HG03378 (cell line): ENCODE data around the gene BPIFB4.
"Not testable (repeated sequence)": the region's sequence is repeated elsewhere in the genome, so short reads cannot be mapped to it uniquely, and the experiment has no call there.

ENCODE experiments used
- ATAC-seq: cut with Tn5 transposase; IDR thresholded peaks from one replicate; pipeline ENCODE4 v1.9.1; 2021; ENCODE audit warnings: mild to moderate bottlenecking, moderate library complexity; ENCODE audit not compliant: unreplicated experiment

The BPIFB4 gene

DNA sequence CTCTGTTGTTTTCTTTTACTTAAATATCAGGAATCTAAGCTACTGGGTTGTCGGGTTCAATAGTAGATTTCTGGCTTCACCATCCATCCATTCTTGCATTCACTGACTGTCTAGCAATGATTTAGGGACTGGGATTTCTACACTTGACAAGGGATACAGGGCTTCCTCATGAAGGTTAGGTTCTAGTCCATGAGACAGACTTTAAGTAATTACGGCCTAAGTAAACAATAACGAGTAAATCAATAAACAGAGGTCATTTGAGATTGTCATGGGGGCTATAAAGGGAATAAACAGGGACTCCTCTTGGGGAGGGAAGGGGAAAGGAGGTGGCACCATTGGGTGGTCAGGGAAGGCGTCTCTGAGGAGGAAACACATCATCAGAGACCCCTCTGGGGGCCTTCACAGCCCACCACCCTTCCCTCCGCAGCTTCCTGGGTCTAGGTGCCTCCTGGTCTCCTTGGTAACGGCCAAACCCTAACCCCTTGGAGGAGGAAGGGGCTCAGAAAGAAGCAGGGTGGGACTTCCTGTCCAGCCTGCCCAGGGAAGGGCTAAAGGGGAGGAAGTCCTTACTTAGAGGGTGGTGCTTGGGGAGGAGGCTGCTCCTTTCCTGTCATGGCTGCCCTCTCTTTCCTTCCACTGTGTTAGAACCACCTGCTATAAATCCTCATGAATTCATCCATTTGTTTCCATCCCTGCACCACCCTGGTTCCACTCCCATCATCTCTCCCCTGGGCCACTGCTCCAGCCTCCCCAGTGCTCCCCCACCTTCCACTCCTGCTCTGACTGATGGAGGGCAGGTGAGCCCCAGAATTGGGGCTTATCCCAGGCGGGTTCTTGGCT is 33.3 kb downstream of the BPIFB4 start:
- ATAC-seq: no peak

DNA sequence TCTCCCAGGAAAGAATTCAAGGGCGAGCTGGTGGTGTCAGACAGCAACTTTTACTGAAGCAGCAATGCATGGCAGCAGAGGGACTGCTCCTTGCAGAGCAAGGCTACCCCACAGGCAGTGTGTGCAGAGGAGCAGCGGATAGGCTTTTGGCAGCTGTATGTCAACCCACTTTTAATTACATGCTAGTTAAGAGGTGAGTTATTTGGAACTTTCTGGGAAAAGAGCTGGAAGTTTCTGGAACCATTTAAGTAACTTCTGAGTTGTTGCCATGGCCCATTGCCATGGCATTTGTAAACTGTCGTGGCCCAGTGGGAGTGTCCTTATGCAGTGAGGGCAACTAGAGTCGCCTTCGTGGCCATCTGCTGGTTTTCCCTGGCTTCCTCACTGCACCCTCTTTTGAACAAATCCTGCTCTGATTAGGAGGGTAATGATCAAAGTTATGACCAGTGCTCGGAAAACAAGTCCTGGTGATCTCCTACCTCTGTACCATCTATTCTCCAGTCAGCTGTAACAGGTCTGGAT is 34.0 kb downstream of the BPIFB4 start:
- ATAC-seq: no peak

DNA sequence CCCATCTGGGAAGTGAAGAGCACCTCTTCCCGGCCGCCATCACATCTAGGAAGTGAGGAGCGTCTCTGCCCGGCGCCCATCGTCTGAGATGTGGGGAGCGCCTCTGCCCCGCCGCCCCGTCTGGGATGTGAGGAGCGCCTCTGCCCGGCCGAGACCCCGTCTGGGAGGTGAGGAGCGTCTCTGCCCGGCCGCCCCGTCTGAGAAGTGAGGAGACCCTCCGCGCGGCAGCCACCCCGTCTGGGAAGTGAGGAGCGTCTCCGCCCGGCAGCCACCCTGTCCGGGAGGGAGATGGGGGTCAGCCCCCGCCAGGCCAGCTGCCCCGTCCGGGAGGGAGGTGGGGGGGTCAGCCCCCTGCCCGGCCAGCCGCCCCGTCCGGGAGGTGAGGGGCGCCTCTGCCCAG is 36.1 kb downstream of the BPIFB4 start:
- ATAC-seq: not testable (repeated sequence)

DNA sequence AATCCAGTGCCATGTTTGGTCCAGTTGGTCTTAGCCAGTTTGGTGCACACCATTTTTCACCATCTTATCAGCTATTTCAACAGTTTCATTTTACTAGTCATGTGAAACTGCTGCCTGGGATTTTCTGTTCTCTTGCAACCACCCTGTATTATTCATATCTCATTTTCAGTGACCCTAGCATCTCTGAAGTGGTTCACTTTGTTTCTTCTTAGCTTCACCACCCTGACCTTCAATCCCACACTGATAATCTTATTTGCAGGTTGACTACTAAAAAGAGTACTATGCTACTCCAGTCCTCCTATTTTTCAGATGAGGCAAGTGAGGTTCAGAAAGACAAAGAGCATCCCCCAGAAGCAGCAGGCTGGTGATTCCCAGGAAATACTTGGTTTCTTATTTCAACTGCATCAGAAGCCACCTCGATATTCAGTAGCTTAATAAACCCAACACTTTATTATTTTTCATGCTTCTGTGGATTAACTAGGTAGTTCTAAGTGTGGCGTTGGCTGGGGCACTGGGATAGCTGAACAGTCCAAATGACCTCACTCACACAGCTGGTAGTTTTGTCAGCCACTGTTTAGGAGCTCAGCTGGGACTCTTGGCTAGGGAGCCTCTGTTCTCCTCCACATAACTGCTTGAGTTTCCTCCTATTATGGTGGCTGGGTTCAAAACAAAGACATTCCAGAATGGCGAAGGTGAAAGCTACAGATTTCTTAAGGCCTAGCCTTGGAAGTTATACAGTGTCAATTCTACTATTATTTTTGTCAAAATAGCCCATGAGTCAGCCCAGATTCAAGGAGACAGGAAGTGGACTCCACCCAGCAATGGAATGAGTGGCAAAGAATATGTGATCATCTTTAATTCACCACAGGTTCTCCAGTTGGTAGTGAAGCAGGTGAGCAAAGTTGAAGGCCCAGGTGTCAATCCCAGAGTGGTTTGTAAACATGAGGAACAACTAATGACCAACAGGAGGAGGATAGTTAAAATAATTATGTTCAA is 40.6 kb downstream of the BPIFB4 start:
- peak; percentile 40 for ATAC-seq

DNA sequence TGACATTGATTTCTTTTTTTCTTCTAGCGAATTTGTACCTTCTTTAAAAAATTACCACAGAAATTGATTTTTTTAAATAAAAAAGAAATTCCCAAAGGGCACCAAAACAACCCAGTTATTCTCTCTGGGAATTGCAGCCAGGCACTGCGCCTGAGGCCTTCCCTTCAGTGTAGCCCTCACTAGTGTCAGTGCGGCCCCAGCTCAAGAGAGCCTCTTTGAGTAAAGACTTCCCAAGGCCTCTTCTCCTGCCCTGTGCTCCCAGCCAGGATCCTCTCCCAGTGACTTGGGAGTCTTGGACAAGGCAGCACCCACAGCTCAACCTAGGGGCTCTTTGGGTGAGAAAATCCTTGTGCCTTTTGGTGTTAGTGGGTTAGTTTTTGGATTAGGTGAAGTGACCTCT is 41.5 kb downstream of the BPIFB4 start:
- ATAC-seq: no peak

DNA sequence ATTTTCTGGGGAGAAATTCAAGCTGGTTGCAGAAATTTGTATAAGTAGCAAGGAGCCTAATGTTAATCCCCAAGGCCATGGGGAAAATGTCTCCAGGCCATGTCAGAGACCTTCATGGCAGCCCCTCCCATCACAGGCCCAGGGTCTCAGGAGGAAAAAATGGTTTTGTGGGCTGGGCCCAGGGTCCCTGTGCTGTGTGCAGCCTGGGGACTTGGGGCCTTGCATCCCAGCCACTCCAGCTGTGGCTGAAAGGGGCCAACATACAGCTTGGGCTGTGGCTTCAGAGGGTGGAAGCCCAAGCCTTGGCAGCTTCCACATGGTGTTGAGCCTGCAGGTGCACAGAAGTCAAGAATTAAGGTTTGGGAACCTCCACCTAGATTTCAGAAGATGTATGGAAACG is 42.9 kb downstream of the BPIFB4 start:
- not testable (repeated sequence) for ATAC-seq

DNA sequence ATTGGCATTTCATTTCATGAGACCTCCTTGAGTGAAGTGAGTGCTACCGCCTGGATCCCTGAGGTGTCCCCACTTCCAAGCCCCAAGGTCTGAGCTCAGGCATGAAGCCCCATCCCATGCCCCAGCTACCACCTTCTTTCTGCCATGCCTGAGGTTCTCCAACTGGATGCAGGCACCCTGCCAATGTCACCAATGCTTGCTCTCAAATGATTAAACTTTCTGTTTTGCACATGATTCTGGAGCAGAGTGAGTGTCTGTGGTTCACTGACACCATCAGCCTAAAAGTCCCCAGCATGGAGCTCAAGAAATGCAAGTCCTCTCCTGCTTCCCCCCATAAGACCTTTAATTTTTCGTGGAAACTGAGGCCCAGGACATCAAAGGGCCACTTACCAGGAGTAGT is 44.8 kb downstream of the BPIFB4 start:
- no peak for ATAC-seq

DNA sequence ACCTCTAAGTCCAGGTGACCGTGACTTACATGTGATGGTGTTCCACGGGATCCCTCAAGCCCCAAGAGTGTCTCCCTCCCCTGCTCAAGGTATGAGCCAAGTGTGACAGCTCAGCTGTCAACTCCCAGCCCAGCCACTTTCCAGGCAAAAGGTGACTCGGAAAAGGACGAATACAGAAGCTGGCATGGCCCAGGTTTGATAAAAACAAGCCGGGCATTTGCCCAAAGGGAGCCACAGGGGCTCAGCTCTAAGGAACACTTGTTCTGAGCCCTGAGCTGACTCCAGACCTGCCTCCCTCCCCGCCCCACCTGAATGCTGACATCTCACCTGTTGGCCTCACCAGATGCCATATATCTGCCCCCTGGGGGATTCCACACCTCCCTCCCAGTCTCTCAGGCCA is 45.6 kb downstream of the BPIFB4 start:
- ATAC-seq: no peak

DNA sequence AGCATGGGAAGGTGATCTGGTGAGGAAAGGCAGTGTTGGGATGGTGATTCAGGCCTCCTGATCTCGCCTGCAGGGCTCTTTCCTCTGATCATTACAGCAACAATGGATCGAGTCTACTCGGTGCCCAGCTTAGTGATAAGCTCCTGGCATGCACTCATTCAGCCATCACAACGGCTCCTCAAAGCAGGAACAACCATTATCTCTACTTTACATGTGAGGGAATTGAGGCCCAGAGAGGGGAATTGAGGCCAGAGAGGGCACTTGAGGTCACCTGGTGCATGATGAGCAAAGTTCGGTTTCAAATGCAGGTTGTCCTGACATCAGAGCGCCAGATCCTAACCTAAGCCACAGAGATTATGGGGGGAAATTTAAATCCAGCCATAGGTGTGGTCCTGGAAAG is 46.5 kb downstream of the BPIFB4 start:
- ATAC-seq: no peak

DNA sequence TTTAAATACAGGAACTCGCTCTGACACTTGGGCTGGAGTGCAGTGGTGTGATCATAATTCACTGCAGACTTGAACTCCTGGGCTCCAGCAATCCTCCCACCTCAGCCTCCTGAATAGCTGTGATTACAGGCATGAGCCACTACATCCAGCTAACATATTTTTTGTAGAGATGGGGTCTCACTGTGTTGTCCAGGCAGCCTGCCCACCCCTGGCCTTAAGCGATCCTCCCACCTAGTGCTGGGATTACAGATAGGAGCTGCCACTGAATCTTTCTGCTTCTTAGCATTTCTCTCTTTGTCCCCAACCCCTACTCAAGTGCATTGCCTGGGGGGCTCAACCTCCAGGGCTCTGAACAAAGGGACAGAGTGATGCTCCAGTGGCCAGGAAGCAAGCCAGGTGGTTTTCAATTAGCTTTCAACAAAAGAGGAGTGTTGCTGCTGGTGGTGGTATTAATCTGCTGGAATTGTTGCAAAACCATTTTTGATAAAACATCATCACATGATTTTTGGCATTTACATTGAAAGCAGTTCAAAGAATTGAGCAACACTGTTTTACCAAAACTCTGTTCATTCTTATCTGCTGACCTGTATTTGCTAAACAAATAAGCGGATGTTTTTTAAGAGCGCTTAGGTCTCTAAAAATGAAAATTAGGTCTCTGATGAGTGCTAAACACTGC is 48.1 kb downstream of the BPIFB4 start:
- ATAC-seq: no peak

DNA sequence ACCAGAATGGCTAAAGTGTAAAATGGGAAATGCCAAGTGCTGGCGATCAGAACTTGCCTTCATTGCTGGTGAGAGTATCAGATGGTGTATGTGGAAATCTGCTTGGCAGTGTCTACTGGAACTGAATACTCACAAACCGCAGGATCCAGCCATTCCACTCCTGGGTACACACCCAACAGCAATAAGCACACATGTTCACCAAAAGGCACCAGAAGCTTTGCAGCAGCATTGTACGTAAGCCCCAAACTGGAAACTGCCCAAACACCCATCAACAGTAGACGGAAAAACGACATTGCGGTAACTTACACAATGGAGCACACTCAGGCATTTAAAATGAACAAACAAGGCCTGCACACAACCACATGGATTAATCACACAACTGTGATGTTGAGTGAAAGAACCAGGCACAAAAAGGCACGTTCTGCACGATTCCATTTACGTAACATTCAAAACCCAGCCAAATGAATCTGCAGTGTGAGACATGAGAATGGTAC is 51.2 kb downstream of the BPIFB4 start:
- ATAC-seq: no peak

DNA sequence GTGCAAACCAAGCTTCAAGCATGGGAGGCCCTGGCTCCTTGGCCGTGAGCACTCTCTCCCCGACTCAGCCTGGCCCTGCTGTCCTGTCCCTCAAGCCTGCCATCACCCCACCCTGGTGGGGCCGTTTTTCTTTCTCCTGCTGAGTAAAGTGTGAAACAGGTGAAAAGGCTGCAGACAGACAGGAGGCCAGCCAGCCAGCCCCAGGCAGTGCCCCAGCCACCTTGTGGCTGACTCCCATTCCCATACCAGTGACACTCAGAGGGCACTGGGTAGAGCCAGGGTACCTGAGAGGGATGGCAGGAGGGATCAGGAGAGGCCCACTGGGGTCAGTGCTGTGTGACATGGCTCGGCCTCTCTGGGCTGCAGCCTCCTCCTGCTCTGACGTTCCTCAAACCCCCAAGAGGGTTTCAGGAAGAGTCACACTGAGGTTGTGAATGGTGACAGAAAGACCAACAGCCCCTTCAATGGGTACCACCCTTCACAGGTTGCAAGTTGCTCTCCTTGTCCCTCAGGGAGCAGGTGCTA is 52.6 kb downstream of the BPIFB4 start:
- no peak for ATAC-seq

DNA sequence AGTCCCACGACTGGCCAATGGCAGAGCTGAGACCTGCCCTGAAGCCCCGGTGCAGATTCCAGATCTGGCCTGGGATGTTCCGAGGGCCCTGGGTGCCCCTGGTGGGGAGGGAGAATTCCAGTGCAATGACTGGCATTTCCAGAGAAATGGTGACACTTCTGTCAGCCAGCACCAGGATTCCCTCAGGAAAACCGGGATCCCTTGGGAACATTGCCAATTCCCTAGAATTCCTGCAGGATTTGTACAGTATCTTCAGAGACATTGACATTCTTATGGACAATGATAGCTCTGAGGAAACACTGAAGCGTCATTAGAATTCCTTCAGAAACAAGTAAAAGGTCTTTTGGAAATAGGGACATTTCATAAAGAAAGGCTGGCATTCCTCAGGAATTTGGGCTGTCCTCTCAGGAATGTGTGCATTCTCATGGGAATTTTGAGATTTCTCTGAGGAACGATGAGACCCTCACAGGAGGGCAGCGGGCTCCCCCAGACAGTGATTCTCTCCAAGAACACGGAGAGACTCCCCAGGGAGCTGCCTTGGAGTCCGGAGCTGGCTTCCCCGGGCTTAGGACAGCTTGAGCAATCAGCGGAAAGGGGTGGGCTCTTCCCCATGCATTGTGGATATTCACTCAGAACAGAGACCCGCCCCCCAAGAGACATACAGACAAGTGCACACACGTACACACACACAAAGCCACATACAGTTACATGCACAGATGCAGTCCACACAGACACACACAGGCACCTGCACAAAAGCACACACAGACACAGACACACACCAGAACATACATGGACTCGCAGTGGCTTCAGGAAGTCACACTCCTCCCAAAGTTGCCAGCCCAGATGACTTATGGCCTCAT is 53.3 kb downstream of the BPIFB4 start:
- no peak for ATAC-seq

DNA sequence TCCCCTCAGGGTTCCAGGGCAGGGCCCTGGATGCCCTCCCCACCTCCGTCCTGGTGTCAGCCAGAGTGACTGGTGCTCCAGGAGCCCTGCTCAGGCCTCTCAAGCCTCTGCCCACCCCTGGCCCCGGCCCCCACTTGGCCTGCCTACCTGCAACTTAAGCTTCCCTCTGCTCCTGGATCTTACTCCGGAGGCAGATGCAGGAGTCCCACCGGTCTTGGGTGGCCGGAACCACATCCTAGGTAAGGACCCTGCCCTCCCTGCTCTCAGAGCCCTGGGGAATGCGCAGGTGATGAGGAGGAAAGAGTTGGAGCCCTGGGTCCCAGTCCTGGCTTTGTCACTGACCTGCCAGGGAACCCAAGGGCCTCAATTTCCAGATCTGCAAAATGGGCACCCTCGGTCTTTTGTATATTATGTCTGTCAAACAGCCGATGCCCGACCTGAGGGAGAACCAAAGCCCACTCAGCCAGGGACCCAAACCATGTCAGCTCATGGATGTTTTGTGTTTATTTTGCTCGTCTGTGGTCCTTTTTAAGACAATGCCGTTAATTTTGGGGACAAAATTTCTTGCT is 54.0 kb downstream of the BPIFB4 start:
- ATAC-seq: no peak

DNA sequence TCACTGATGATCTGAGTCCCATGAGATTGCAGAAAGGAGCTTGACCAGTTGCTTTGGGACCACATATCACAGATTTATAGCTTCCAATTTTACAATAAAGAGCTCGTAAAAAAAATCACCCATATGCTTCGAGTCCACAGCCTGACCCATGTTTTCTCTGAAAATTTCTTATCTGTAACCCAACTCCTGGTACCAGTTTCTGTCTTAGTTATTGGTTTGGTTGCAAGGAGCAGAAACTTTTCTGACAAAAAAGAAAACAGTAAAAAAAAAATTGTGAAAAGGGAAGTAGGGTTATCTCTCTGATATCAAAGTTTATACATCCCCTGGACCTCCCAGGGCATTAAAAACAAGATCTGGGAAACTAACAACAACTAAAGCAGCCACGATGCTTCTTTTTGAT is 57.8 kb downstream of the BPIFB4 start:
- ATAC-seq: no peak

DNA sequence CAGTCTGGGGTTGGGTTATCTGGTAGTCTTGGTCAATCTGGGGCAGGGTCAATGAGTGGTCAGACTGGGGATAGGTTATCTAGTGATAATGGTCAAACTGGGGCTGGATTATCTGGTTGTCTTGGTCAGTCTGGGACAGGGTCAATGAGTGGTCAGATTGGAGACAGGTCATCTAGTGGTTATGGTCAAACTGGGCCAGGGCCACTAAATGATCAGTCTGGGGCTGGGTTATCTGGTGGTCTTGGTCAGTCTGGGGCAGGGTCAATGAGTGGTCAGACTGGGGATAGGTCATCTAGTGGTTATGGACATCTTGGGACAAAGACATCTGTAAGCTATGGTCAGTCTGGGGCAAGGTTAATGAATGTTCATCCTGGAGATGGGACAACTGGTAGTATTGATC is 60.0 kb downstream of the BPIFB4 start:
- ATAC-seq: no peak

DNA sequence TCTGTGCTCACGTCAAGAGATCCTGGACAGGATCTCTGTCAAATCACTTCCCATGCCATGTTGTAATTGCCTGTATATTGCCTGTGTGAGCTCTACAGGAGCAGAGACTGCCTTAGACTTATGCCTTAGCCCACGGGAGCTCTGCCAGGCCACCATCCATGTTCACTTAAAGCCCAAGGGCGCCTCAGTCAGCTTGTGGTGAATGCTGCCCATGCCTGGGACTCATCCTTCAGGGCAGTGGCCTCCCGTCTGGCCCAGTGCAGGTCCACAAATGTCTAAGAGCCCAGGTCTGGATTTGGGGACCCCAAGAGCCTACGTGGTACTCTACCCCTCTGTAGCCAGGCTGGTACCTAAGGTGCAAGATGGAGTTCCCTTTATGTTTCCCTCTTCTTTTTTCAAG is 66.1 kb downstream of the BPIFB4 start:
- no peak for ATAC-seq

DNA sequence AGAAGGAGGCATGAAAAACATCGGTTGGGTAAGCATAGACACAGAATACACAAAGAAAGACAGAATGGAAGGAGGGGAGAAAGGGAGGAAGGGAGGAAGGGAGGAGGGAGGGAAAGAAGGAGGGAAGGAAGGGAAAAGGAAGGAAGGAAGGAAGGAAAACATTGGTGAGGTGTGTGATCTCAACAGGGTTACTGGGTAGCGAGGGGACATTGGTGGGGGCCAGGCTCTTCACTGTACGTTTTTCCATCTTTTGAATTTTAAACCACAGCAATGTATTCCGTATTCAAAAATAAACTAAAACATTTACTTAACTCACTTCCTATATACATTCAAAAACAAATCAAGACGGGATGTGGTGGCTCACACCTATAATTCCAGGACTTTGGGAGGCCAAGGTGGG is 67.9 kb downstream of the BPIFB4 start:
- no peak for ATAC-seq

DNA sequence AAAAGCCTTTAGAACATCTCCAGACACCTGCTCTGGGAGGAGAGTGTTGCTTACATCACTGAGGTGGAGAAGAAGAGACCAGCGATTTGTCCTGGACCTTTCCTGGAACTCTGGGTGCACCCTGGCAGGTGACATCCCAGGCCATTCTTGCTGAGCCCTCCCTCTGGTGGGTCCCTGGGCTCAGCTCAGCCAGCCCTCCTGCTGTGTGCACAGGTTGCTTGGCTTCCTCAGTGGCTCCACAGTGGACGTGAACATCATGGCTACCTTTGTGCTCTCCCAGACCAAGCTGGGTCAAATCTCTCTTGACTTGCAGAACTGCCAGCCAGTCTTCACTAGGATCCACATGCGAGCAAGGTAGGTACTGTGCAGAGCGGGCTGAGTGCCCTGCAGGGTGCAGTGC is 68.6 kb downstream of the BPIFB4 start:
- no peak for ATAC-seq
